SIG-M5 treated with dmso at 0.1 percent for 504 hours (cell line): ENCODE data around the gene PHLDB2.

Source experiments
- DNase-seq: peaks from one replicate; lab custom pipeline; 2025; ENCODE audit not compliant: unreplicated experiment; lab: John Stamatoyannopoulos, UW

The PHLDB2 gene

GRCh38 chr3:111850537-111850936 is 8.5 kb upstream of the PHLDB2 start:
- no peak for DNase-seq

- no peak for DNase-seq
These were observed 7.5 kb upstream of the PHLDB2 start for GRCh38 chr3:111851511-111851954.

GRCh38 chr3:111852540-111852939 is 6.5 kb upstream of the PHLDB2 start:
- DNase-seq: no peak

- no peak for DNase-seq
These were observed 6.0 kb upstream of the PHLDB2 start for GRCh38 chr3:111853068-111853467.

GRCh38 chr3:111854990-111855389 is 4.1 kb upstream of the PHLDB2 start:
- DNase-seq: no peak

- DNase-seq: no peak
These were observed 2.6 kb upstream of the PHLDB2 start for GRCh38 chr3:111856501-111856900.

GRCh38 chr3:111857474-111857873 is 1.6 kb upstream of the PHLDB2 start:
- no peak for DNase-seq

- DNase-seq: no peak
These were observed 423 bp upstream of the PHLDB2 start for GRCh38 chr3:111858642-111859041.

- DNase-seq: peak; percentile 52
These were observed 1.2 kb downstream of the PHLDB2 start for GRCh38 chr3:111859974-111860859.

GRCh38 chr3:111861391-111861790 is 2.3 kb downstream of the PHLDB2 start:
- DNase-seq: no peak

- DNase-seq: no peak
These were observed 3.4 kb downstream of the PHLDB2 start for GRCh38 chr3:111862415-111862814.

GRCh38 chr3:111862974-111863373 is 3.9 kb downstream of the PHLDB2 start:
- DNase-seq: no peak

GRCh38 chr3:111863942-111864694 is 5.1 kb downstream of the PHLDB2 start:
- DNase-seq: no peak

- no peak for DNase-seq
These were observed 6.0 kb downstream of the PHLDB2 start for GRCh38 chr3:111864821-111865656.

- no peak for DNase-seq
These were observed 8.9 kb downstream of the PHLDB2 start for GRCh38 chr3:111867889-111868426.

GRCh38 chr3:111870620-111871019 is 11.6 kb downstream of the PHLDB2 start:
- no peak for DNase-seq

GRCh38 chr3:111871809-111872623 is 13.0 kb downstream of the PHLDB2 start:
- DNase-seq: no peak

- no peak for DNase-seq
These were observed 13.9 kb downstream of the PHLDB2 start for GRCh38 chr3:111872979-111873378.

- DNase-seq: no peak
These were observed 15.2 kb downstream of the PHLDB2 start for GRCh38 chr3:111874177-111874820.

- DNase-seq: no peak
These were observed 22.4 kb downstream of the PHLDB2 start for GRCh38 chr3:111881480-111881879.
